ENCODE data around the gene CTNNA3. TPM values are rescaled to one million over a fixed set of nuclear protein-coding genes. Genes with fewer than 3 reads are reported as not detected.

The CTNNA3 gene
- total and polyA plus RNA-seq, 2 donors from 2014 or later: 0.45 to 0.72 TPM

- no peak for TF ChIP-seq CTCF (IDR thresholded peaks at IDR 0.05; ENCODE audit: borderline replicate concordance, extremely low read depth, insufficient read depth)
- no peaks in the 10 kb centered on the region for H3K4me1 ChIP-seq (ENCODE audit: control insufficient read depth in 2 of 3, insufficient read depth in 2 of 3, low read depth in 1 of 3, low read length in 3 of 3)
- intact Hi-C loops (cut with DNase I): no loop called here
- H3K9ac ChIP-seq (ENCODE audit: low read length in 3 of 3): no peak overlapping the region
- no peaks in the 10 kb centered on the region for H3K9me3 ChIP-seq (ENCODE audit: control insufficient read depth in 2 of 3, insufficient read depth in 1 of 3, low read length in 3 of 3)
- DNase-seq (no peak), FAIRE-seq (no peak)
- H3K4me3 ChIP-seq (ENCODE audit: low read length in 3 of 3): no peak overlapping the region
- no peak overlapping the region for H3K27ac ChIP-seq (ENCODE audit: low read depth in 2 of 2, low read length in 2 of 2)
- H3K36me3 ChIP-seq (ENCODE audit: control insufficient read depth in 2 of 3, insufficient read depth in 3 of 3, low read length in 3 of 3): no peaks in the 10 kb centered on the region
- H3K27me3 ChIP-seq (ENCODE audit: control insufficient read depth, insufficient read depth, low read length): no peaks in the 10 kb centered on the region
Measured at GRCh38 chr10:66881814-66882213, 814.2 kb downstream of the CTNNA3 start.

GRCh38 chr10:66880826-66881225 is 815.2 kb downstream of the CTNNA3 start:
- no peaks in the 10 kb centered on the region for H3K4me1 ChIP-seq (ENCODE audit: control insufficient read depth in 2 of 3, insufficient read depth in 2 of 3, low read depth in 1 of 3, low read length in 3 of 3)
- no peak for TF ChIP-seq CTCF (IDR thresholded peaks at IDR 0.05; ENCODE audit: borderline replicate concordance, extremely low read depth, insufficient read depth)
- intact Hi-C loops (cut with DNase I): no loop called here
- no peak overlapping the region for H3K9ac ChIP-seq (ENCODE audit: low read length in 3 of 3)
- no peak for FAIRE-seq
- no peak for DNase-seq
- no peaks in the 10 kb centered on the region for H3K27me3 ChIP-seq (ENCODE audit: control insufficient read depth, insufficient read depth, low read length)
- no peaks in the 10 kb centered on the region for H3K36me3 ChIP-seq (ENCODE audit: control insufficient read depth in 2 of 3, insufficient read depth in 3 of 3, low read length in 3 of 3)
- no peaks in the 10 kb centered on the region for H3K9me3 ChIP-seq (ENCODE audit: control insufficient read depth in 2 of 3, insufficient read depth in 1 of 3, low read length in 3 of 3)
- no peak overlapping the region for H3K4me3 ChIP-seq (ENCODE audit: low read length in 3 of 3)
- H3K27ac ChIP-seq (ENCODE audit: low read depth in 2 of 2, low read length in 2 of 2): no peak overlapping the region

GRCh38 chr10:66880292-66880691 is 815.7 kb downstream of the CTNNA3 start:
- FAIRE-seq (no peak), DNase-seq (no peak)
- Histone ChIP-seq H3K27me3 (ENCODE audit: control insufficient read depth, insufficient read depth, low read length) (no peaks in the 10 kb centered on the region), H3K4me1 (ENCODE audit: control insufficient read depth in 2 of 3, insufficient read depth in 2 of 3, low read depth in 1 of 3, low read length in 3 of 3) (no peaks in the 10 kb centered on the region), H3K9ac (ENCODE audit: low read length in 3 of 3) (no peak overlapping the region), H3K36me3 (ENCODE audit: control insufficient read depth in 2 of 3, insufficient read depth in 3 of 3, low read length in 3 of 3) (no peaks in the 10 kb centered on the region), H3K4me3 (ENCODE audit: low read length in 3 of 3) (no peak overlapping the region), H3K27ac (ENCODE audit: low read depth in 2 of 2, low read length in 2 of 2) (no peak overlapping the region), H3K9me3 (ENCODE audit: control insufficient read depth in 2 of 3, insufficient read depth in 1 of 3, low read length in 3 of 3) (no peaks in the 10 kb centered on the region)
- intact Hi-C loops (cut with DNase I): no loop called here
- no peak for TF ChIP-seq CTCF (IDR thresholded peaks at IDR 0.05; ENCODE audit: borderline replicate concordance, extremely low read depth, insufficient read depth)

- intact Hi-C loops (cut with DNase I): no loop called here
- no peak overlapping the region for H3K4me3 ChIP-seq (ENCODE audit: low read length in 3 of 3)
- H3K9ac ChIP-seq (ENCODE audit: low read length in 3 of 3): no peak overlapping the region
- H3K27me3 ChIP-seq (ENCODE audit: control insufficient read depth, insufficient read depth, low read length): no peaks in the 10 kb centered on the region
- FAIRE-seq: no peak
- H3K9me3 ChIP-seq (ENCODE audit: control insufficient read depth in 2 of 3, insufficient read depth in 1 of 3, low read length in 3 of 3): no peaks in the 10 kb centered on the region
- no peak overlapping the region for H3K27ac ChIP-seq (ENCODE audit: low read depth in 2 of 2, low read length in 2 of 2)
- H3K36me3 ChIP-seq (ENCODE audit: control insufficient read depth in 2 of 3, insufficient read depth in 3 of 3, low read length in 3 of 3): no peaks in the 10 kb centered on the region
- no peak for TF ChIP-seq CTCF (IDR thresholded peaks at IDR 0.05; ENCODE audit: borderline replicate concordance, extremely low read depth, insufficient read depth)
- H3K4me1 ChIP-seq (ENCODE audit: control insufficient read depth in 2 of 3, insufficient read depth in 2 of 3, low read depth in 1 of 3, low read length in 3 of 3): no peaks in the 10 kb centered on the region
- DNase-seq: no peak
Measured at GRCh38 chr10:66877361-66877760, 818.6 kb downstream of the CTNNA3 start.

All from kidney (tissue), 14 donors.